GM21717 (cell line): Measurements from ENCODE around the gene ZNF32.
A peak's percentile ranks its signal among the peaks of the same experiment; 100 is the strongest.

Source experiments
- ATAC-seq: cut with Tn5 transposase; IDR thresholded peaks from one replicate; pipeline ENCODE4 v1.9.1; 2021; ENCODE audit warnings: mild to moderate bottlenecking, moderate library complexity; ENCODE audit not compliant: unreplicated experiment

The ZNF32 gene

DNA sequence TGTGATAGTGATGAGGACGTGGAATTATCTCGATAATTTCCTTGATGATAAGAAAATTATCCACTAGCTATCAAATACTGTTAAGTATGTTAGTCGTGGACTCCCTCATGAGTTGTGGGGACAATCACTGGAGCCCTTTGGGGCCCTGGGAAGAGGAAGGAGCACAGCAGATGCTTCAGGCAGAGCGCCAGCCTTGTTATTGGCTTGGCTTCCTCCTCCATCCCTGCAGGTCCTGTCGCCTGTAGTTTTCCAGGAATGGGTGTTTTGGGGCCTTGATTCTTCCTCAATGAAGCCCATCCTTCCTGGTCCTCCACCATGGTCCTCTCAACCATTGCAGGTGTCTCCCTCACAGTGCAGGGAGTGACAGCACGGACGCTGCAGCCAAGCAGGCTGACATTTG lies 32.5 kb upstream of the ZNF32 start:
- no peak for ATAC-seq

DNA sequence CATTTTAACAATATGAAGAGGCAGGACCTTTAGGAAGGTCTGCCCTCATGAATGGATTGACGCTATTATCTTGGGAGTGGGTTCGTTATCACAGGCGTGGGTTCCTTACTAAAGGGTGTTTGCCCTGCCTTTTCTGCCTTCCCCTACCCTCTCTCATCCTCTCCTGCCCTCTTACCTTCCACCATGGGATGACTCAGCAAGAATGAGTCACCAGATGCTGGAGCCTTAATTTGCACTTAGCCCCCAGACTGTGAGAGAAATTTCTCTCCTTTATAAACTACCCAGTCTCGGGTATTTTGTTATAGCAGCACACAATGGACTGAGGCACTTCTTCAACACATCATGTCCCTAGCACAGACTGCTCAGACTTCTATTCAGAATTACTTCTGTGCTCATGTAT lies 31.4 kb upstream of the ZNF32 start:
- ATAC-seq = no peak

DNA sequence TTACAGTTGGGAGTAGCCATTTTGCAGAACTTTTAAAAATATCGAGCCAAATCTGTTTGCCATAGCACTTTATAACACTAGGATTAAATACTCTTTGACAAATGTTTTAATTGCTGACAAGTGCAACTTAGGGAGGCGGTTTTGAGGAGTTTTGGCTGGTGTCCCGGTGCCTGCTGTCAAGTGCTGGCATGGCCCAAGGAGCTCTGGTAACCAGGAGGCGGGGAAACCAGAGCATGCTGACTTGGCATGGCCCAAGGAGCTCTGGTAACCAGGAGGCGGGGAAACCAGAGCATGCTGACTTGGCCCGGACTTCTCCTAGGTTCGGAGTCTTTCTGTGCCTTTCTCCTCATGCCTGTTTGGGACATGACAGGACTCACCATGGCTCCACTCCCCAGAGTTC lies 30.8 kb upstream of the ZNF32 start:
- no peak for ATAC-seq

DNA sequence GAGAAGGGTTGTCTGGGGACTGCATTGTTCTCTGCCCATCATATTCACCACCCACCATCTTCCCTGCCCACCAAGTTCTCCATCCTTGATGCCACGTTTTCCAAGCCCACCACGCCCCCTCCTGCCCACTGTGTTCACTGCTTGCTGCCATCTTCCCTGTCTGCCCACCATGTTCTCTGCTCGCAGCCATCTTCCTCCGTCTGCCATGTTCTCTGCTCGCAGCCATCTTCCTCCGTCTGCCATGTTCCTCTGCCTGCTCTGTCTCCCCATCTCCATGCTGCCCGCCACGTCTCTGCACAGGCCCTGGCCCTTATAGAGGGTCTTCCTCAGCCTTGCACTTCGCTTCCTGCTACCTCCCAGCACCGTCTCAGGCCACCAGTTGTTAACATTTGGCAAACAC lies 30.0 kb upstream of the ZNF32 start:
- ATAC-seq = no peak

DNA sequence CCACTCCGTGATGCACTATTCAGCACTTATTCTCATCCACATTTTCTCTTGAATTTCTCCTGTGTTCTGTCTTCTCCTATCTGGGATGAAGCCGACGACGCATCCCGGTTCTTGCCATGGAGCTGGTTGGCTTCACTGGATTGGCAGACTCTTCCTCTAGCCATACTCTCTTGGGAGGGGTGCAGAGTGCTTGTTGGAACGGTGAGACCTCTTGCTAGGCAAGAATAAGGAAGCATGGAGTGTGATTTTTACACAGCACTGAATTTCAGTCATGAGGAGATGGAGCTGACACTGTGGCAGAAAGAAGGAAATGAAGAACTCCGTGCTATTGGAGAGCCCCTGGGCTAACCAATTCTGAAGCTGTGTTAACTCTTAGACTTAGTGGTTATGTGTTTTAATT lies 28.2 kb upstream of the ZNF32 start:
- no peak for ATAC-seq

DNA sequence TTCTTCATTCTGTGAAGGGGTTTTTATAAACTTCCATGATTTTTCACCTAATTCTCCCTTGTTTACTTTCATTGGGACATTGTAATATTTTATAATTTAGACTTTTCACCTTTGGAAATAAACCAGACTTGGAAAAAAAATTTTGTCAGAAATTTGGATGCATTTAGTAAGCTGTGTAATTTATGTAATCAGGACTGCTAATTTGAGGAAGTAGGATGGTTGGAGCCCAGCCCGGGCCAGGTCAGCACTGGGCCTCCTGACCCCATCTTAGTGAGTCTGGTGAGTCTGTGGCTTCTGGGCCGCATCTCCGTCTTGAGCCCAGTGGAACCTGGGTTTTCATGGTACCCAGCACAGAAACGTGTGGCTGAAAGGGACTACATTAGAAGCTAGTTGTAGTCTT lies 27.6 kb upstream of the ZNF32 start:
- ATAC-seq = no peak

DNA sequence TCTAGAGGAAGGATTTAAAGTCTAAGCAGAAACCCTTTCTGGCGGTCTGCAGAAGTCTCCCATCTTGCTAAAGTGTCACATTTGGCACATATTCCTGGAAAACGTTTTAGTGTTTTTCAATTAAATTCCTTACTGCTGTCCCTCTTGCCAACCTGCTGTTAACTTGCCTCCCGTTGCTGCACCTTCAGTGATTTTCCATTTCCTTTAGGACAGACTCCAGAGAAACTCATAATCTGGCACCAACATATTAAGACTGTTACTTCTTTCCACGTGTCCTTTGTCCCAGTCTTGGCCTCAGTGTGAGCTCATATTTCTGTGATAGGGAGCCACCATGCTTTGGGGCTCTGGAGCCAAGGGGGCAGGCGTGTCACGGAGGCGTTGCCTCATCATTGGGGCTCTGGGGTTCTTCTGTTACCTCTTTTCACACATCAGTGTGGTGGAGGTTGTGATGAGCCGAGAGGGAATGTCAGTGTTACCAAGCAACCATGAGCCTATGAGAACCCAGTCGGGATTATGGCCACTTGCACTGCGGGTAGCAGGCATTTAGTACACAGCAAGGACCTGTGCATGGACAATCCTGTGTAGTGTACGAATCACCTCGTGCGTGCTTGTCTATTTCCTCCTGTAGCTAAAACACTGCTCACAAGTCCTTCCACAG lies 26.0 kb upstream of the ZNF32 start:
- ATAC-seq = no peak

DNA sequence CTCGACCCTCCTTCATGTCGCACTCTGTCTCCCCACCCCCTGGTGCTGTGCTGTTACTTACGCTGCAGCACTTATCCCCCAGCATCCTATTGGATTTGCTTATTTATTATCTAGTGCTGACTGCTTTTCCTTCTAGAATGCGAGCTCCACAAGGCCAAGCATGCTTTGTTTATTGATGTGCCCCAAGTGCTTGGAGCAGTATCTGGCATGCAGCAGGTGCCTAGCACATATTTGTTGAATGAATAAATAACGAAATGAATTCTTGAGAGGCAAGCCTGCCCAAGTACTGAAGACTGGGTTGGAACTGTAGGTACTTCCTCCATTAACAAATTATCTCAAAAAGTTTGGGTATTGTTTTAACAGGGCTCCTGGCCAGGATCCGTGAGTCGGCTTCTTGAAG lies 24.8 kb upstream of the ZNF32 start:
- no peak for ATAC-seq

DNA sequence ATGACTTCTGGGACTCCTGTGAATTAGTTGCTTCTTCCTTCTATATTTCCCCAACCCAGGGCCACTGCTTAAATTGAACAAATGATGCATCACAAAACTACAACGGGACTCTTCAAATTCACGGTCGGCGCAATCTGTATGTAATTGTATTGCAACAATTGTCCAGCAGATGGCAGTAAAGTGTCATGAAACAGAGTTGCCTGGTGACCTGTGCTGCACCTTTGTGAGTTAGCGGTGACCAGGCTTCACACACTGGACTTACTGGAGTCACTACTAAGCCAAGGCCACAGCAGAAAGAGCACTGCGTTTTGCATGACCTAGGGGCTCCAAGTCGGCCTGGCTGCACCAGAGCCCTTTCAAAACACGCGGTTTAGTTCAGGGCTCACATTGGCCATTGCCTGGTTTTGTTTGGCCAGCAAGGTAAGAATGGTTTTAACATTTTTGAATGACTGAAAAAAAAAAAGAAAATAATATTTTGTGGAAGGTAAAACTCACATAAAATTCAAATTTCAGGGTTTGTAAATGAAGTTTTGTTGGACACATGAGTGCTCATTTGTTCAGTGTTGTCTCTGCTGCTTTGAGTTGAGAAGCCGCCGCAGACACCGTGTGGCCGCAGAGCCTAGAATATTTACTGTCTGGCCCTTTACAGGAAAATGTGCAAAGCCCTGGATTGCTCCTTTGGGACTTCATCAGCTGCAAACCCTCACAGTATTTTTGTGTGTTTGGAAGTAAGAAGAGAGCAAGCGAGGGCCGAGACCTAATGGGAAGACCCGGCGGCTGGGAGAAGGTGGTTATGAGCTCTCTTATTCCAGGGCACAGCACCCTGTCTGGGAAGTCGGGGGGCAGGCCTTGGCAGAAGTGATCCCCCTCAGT lies 23.2 kb upstream of the ZNF32 start:
- ATAC-seq = no peak

DNA sequence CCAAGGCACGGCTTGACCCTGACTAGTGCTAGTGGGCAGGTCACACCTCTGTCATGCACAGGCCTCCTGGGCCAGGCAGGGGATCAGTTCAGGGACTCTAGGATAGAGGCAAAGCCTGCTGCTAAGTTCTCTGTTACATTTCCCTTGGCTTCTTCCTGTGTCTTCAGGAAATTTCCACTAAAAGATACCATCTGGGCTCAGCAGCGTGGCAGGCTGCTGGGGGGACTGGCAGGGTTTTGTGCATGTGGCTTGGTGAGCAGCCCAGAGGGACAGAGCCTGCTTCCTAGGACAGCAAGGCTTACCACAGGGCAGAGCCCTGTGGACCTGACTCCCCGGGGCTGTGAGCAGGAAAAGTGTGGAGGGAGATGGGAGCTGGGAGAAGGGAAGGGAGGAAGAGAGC lies 20.7 kb upstream of the ZNF32 start:
- ATAC-seq = no peak

DNA sequence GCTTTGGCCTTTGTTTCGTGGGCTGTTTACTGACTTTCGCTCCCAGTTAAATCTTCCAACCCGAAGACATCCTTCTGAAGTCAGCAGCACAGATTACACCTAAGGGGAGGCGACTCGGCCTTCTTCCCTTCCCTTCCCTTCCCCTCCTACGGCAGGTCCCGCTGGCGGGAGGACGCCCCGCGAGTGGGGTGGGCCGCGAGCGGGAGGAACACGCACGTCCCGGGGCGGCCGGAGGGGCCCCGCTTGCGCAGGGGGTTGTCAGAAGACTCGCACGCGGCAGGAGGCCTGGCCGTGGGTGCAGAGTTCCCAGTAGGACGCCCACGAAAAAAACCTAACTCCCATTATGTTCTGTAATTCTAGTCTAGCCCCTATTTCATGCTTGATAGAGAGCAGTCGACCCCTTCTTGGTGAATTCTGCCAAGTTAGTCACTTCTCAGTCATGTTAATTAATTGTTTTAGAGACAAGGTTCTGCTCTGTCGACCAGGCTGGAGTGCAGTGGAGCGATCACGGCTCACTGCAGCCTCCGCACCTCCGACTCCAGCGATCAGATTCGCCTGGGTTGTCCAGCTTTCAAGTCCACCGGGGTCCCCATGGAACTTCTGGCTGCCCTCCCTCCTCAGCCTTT lies 19.2 kb upstream of the ZNF32 start:
- no peak for ATAC-seq

DNA sequence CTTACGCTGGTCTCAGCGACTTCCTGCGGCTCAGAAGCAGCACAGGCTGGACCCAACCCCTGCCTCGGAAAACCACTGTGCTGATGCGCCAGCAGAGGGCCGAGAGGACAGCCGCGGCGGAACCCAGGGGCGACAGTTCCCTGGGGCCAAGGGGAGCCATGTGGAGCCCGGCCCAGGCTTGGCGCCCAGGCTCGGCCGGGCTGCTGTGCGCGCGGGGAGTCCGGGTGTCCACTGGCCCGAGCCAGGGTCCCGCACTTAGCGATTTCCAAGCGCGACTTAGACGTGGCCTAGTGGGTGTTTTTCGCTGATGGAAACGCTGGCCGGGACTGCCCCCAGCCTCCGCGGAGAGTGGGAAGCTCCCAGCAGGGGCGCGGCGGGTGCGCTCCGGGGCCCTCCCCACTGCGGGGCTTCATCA lies 18.6 kb upstream of the ZNF32 start:
- no peak for ATAC-seq

DNA sequence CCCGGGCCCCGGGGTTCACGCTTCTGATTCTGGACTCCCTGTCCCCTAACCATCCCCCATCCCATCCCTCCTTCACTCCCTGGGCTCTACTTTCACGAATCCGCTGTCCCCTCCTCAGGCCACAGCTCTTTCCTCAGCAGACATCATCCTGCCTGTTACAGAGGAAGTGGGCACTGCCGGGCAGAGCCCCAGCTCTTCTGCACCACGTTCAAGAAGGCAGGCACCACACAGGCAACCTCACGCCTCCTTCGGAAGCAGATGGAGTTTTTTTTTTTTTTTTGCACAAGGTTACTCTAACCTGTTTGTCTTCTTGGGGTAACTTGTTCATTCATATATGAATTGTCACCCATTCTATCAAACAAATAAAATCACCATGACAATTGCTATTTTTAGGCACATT lies 17.9 kb upstream of the ZNF32 start:
- no peak for ATAC-seq

DNA sequence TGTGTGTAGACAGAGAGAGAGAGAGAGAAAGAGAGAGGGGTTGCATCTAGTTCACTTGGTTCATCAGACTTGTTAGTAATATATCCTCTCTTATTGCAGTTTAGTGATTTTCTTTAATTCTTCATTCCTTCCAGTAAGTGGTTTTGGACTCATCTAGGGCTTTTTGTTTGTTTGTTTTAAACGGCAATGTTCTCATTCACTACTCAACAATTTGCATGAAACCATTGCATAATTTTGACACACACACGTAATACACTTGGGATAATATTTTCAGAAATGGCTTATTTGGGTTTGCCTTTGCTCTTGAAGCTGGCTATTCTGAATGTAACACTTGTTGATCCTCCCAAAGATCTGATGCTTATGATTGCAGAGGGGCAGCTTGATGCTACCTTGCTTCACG lies 16.4 kb upstream of the ZNF32 start:
- no peak for ATAC-seq

DNA sequence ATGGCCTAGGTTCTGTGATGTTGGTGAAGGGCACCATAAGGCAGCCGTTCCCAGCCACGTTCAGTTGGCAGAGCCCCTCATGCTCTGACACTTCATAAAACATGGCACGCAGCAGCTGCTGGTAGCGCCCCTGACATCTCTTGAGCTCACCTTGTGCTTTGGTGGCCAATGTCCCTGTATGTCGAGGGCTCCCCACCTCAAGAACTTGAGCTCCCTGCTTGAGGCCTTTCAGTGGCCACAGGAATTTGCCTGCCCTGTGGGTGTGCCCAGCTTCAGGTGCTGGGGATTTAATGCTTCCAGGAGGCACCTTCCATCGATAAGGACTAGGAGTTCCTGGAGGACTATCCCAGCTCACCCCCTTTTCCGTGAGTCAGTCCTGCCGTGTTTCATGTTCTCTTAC lies 9.5 kb upstream of the ZNF32 start:
- no peak for ATAC-seq

DNA sequence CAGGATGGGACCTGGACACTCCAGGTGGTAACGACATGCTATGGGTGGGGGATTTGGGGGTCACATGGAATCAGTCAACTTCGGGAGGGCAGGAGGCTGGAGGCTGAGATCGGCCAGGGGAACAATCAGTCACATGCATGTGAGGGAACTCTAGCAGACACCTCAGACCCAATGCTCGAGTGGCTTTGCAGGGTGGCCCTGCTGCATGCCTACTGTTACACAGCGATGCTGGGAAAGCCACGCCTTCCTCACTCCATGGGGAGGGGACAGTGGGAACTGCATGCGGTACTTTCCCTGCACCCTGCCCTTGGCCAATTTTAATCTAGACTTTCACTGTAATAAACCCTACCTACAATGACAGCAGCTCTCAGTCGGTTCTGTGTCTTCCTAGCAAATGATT lies 6.6 kb upstream of the ZNF32 start:
- no peak for ATAC-seq

DNA sequence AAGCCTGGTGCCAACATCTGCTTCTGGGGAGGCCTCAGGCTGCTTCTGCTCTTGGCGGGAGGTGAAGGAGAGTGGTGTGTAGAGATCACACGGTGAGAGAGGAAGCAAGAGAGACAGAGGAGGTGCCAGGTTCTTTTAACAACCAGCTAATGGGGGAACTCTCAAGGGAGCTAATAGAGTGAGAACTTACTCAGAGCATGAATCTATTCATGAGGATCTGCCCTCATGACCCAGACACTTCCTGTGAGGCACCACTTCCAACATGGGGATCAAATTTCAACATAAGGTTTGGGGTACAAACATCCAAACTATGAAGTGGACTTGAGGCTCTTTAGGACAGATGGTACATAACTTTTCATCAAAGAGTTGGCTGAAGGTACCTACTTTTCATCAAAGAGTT lies 5.1 kb upstream of the ZNF32 start:
- ATAC-seq = no peak

DNA sequence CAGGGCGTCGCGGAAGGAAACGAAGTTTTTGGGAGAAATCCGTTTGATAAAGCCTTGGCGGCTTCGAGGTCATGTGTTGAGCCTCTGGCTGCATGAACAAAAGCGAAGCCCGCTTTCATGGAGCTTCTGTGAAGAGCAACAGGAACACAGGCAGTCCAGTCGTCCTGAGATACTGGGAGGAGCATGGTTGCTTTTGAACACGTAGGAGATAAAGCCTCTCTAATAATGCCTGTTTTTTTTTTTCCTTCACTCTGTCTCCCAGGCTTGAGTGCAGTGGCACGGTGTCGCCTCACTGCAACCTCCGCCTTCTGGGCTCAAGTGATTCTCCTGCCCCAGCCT lies 473 bp upstream of the ZNF32 start:
- no peak for ATAC-seq

DNA sequence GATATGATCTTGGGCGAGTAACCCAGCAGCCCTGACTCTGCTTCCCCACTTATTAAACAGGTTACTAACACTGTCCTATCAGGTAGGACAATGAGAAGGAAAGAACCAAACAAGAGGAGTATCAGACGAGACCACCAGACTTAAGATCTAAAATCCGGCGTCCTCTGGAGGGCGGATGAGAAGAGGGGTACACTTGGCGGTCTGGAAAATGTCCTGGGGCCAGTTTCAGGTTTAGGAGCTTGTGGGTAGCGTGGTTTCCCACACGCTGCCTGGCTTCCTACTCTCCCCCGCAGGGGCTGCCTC lies 635 bp downstream of the ZNF32 start:
- peak; percentile 3 for ATAC-seq

DNA sequence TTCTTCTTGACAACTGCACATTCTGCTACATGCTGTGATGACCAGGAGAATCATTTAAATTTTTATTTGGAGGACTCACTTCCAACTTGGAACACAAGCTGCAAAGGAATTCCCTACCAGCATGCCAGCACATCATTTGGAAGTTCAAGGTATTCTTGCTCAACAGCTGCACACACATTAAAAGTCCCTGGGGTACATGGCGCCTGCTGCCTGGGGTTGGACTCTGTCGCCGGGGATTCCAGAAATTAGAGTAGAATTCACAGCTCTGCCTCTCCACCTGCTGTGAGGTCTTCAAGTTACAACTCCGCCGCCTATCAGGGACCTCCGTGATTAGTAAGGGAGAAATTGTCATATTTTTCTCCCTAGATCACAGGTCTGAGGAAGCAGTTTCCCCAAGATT lies 1.1 kb downstream of the ZNF32 start:
- no peak for ATAC-seq

DNA sequence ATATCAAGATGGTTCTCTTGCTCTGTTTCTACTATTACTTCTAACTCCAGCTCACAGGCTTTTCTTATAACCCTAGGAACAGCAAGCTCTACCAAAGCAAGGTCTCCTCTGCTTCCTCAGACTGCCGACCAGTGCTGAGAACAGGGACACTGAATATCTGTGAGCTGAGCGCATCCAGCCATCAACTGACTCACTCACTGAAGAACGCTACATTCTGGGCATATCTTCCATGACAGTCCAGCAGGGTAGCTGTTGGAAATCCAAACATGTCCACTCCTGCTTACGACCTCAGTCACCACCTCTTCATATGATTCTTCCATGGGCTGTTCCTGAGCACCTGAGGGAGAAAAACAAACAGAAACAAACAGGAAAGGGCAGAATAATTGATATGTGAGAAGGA lies 2.8 kb downstream of the ZNF32 start:
- no peak for ATAC-seq

DNA sequence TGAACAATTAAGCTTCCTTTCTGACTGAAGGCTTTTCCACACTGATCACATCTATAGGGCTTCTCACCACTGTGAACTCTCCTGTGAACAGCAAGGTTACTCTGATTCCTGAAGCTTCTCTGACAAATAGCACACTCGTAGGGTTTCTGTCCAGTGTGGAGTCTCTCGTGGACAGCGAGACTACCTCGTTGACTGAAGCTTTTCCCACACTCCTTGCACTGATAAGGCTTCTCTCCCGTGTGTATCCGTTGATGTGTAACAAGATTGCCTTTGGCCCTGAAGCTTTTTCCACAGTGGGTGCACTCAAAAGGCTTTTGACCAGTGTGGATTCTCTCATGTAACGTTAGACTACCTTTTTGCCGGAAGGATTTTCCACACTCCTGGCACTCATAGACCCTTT lies 4.4 kb downstream of the ZNF32 start:
- ATAC-seq = no peak

DNA sequence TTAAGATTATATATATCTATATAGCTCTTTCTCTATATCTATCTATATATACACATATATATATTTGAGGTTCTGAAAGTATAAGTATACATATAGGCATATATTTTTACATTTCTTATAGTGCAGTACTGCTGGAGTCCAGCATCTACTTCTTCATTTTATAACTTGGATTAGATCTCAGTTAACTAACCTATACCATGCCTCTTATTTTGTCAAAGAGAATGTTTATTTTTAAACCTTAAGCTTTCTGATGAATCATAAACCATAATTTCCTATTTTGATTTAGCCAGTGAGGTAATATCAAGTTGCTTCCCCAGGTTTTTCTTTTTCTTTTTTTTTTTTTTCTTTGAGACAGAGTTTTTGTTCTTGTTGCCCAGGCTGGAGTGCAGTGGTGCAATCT lies 8.1 kb downstream of the ZNF32 start:
- ATAC-seq = no peak
